Measurements from ENCODE around the gene AKTIP.
A peak's percentile ranks its signal among the peaks of the same experiment; 100 is the strongest.

Gene AKTIP

DNA sequence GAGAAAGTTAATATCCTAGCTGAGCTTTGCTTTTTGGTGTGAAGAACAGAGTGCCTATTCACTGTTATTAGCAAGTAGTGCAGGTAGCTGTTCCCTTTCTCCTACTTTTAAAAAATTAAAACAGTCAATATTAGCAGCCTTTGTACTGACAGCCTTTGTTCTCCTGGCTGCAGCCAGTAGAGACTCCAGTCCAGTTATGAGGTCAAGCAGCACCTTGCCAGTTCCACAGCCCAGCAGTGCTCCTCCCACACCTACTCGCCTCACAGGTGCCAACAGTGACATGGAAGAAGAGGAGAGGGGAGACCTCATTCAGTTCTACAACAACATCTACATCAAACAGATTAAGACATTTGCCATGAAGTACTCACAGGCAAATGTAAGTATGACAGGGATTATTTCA is 22.6 kb downstream of the AKTIP start:
- DNase-seq (ENCODE audit: low read depth in 2 of 2), result no peak

DNA sequence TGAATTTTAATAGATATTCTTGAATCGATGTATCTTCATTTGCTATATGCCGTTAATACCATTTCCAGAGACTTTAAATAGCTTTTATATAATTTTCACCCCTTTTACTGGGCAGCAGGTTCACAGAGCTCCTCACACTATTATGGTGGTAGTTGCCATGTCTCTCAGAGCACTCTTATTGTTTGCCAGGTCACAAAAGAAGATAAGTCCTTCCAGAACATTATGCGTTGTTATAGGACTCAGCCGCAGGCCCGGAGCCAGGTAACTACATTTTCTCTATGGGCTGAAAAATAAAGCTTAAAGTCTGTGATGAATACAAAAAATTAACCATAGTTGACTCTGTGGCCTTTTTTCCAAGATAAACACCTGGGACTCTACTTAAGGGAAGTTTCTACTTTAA is 24.0 kb downstream of the AKTIP start:
- DNase-seq (ENCODE audit: low read depth in 2 of 2), result no peak

DNA sequence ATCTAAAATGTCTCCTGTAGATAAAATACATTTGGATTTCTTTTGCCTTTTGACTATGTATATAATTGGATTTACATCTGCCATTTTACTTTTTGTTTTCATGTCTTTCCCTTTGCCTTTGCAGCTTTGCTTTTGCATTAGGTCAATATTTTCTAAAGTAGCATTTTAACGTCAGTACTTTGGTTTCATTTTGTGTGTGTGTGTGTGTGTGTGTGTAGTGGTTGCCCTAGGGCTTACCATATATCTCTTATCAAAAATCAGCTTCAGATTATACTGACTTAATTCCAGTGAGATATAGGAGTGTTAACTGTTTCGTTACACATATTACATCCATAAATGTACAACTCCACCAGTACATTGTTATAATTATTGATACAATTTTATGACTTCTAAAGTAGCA is 26.1 kb downstream of the AKTIP start:
- DNase-seq (ENCODE audit: low read depth in 2 of 2), result no peak

DNA sequence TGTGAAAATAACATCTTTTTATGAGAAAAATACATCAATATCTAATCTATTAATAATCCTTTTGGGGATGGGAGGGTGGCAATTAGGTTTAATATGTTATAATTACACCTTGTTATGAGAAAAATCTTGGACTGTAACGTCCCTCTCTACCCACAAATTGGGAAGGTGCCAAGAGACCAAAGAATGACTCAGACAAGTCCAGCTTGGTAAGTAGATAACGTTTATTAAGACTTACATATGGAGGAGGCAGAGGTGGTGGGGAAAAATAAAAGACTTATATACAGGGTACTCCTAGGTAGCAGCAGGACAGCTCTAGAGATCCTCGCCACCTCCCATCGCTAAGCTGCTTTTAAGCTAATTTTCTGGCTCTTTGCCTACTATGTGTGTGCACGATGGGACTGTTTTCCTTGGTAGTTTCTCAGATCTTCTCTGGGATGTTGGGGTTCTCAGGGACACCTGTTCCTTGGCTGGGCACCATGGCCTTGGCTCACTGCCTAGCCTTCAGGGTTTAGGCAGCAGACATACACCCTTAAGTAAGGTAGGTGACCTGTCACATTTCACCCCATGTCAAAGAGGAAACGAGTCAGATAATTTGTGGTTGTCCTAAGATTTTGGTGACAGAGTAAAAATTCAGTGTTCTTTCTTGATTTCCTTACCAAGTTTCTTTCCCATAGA is 37.3 kb downstream of the AKTIP start:
- DNase-seq (ENCODE audit: low read depth in 2 of 2), result no peak

DNA sequence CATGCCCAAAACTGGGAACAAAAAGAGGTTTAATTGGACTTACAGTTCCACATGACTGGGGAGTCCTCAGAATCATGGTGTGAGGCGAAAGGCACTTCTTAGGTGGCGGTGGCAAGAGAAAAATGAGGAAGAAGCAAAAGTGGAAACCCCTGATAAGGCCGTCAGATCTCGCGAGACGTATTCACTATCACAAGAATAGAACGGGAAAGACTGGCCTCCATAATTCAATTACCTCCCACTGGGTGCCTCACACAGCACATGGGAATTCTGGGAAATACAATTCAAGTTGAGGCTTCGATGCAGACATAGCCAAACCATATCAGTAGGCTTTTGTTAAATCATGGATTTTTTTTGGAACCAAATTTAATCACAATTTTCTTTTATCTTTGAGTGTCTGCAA is 44.4 kb downstream of the AKTIP start:
- no peak for DNase-seq (ENCODE audit: low read depth in 2 of 2)

DNA sequence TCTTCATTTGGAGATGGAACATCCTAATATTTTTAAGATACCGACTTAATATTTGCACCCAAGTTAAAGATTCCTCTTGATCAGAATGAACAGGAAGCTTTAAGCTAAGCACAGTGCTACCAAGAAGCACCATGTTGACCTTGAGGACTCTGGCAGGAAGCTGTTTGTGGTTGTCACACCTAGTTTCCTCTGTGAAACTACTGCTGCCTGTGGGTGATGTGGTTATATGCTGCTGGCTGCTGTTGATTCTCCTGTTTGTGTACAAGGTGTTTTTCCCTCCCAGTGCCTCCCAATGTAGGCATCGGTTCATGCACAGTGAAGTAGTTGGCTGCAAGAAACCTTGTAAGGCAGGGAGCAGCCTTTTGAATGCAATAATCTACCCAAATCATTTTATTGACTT is 45.3 kb downstream of the AKTIP start:
- peak; percentile 25 to 48 for DNase-seq (ENCODE audit: low read depth in 2 of 2)

DNA sequence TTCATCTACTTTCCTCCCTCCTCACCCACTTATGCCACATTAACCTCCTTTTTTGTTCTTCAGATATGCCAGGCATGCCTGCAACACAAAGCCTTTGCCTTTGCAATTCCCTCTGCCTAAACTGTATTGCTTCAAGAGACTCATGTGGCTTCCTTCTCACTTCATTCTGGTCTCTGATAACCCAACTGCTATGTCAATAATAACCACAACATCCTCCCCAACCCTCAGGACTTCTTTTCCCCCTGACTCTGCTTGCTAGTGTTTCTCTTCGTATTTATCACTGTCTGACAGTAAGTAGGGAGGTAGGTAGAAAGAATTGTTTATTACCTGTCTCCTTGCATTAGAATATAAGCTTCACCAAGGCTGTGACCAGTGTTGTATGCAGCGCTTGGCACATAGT is 46.4 kb downstream of the AKTIP start:
- no peak for DNase-seq (ENCODE audit: low read depth in 2 of 2)

DNA sequence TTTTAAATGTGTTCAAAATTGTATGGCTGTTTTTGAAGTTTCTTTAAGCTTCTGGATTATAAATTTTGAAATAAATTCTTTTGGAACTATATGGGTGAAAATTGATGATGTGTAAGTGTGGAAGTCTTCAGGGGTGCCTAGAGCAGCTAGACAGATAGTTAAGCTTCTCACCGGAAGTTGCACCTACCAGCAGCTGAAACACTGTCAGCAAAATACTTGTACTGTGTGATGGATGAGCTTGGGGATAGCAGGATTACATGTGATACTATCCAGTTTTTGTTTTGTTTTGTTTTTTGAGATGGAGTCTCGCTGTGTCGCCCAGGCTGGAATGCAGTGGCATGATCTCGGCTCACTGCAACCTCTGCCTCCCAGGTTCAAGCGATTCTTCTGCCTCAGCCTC is 49.1 kb downstream of the AKTIP start:
- no peak for DNase-seq (ENCODE audit: low read depth in 2 of 2)

DNA sequence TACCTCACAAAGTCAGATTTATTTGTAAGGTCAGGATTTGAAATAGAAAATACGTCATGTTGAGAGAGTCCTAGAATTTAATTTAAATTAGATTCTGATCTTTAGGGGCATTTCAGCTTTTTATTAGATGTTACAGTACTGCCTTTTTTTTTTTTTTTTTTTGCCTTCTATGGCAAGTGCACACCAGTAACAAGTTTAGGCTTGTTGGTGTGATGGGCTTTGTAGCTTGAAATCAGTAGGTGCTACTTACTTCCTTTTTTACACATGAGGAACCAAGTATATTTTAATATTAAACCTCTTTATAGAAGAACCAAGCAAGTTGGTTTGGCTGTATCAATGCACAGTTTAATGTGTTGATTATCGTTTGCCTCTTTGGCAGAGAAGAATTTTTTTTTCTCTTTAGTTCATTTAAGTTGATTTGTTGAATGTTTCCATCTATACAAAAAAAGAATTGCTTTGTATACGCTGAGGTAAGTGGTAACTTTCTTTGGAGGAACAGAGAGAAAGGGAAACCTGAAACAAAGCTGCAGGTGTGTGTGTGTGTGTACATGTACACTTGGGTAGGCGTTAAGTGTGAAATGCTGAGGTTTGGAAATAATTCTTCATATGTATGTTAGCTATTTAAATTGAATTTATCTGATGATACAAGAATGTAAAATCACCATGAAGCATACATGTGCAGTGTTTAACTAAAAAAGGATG is 53.0 kb downstream of the AKTIP start:
- no peak for DNase-seq (ENCODE audit: low read depth in 2 of 2)

DNA sequence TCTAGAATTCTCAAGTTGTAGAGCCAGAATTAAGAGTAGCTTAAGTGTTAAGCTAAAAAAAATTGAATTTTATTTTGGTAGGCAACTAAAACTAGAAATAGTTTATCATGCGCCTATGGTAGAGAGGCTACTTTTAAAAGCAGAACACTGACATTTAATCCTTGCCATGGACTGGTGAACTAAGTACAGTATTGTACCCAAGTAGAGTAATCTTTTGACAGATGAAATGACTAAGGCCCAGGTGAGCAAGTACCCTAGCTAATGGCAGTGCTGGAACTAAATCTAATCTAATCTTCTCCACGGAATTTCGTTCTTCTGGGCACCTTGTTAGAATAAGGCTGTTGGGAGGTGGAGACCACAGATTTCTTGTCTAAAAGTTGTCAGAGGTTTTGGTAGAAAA is 56.9 kb downstream of the AKTIP start:
- no peak for DNase-seq (ENCODE audit: low read depth in 2 of 2)

DNA sequence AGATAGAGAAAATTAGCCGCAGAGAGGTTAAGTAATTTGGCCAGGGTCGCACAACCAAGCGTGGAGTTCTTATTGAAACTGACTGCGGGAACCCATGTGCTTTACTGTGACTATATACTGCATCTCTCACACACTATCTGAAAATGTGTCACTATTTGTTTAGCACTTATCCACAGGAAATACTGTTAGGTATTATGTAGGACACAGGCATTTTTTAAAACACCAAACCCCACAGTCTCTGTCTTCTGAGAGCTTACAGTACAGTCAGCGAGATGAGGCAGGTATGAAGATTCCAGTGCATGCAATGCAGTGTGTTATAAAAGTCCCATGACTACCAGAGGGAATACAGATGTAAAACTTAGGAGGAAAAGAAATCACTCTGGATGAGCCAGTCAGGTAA is 57.5 kb downstream of the AKTIP start:
- no peak for DNase-seq (ENCODE audit: low read depth in 2 of 2)

All from activated CD4-positive, alpha-beta T cell treated with anti-CD3 and anti-CD28 coated beads for 24 hours (primary cell).